Kidney (tissue), 14 donors: ENCODE data around the gene GARRE1. TPM values are rescaled to one million over a fixed set of nuclear protein-coding genes. Genes with fewer than 3 reads are reported as not detected.
"Not testable (repeated sequence)": the region's sequence is repeated elsewhere in the genome, so short reads cannot be mapped to it uniquely, and the experiment has no call there.

ENCODE experiments used
- DNase-seq, 5 donors: peaks; one replicate each; pipeline ENCODE4 v3.0.0-alpha.2; 2013 to 2020
- FAIRE-seq: peaks from 2 replicates; lab custom pipeline; 2012; peaks lifted over from hg19 to GRCh38; lab: Jason Lieb, UNC
- H3K27ac ChIP-seq, 2 donors: one replicate each; pipeline ENCODE4 v1.7.0; 2013; ENCODE audit warnings: low read depth in 2 of 2, low read length in 2 of 2, inconsistent platforms in 1 of 2
- H3K27me3 ChIP-seq: one replicate; pipeline ENCODE4 v1.7.1; 2013; ENCODE audit warnings: low read length, inconsistent platforms; ENCODE audit not compliant: control insufficient read depth, insufficient read depth
- H3K36me3 ChIP-seq, 3 donors: one replicate each; pipeline versions ENCODE4 v1.7.0 to v1.7.1; 2013; ENCODE audit warnings: low read length in 3 of 3, control low read depth in 1 of 3, inconsistent platforms in 1 of 3; ENCODE audit not compliant: insufficient read depth in 3 of 3, control insufficient read depth in 2 of 3
- H3K4me1 ChIP-seq, 3 donors: one replicate each; pipeline versions ENCODE4 v1.7.0 to v1.7.1; 2013; ENCODE audit warnings: low read length in 3 of 3, inconsistent platforms in 1 of 3, low read depth in 1 of 3; ENCODE audit not compliant: control insufficient read depth in 2 of 3, insufficient read depth in 2 of 3
- H3K4me3 ChIP-seq, 3 donors: one replicate each; pipeline versions ENCODE4 v1.7.0 to v1.8.1; 2013; ENCODE audit warnings: low read length in 3 of 3, control low read depth in 1 of 3, inconsistent platforms in 1 of 3
- H3K9ac ChIP-seq, 3 donors: one replicate each; pipeline versions ENCODE4 v1.7.0 to v1.7.1; 2013; ENCODE audit warnings: low read length in 3 of 3, control low read depth in 1 of 3, inconsistent platforms in 1 of 3
- H3K9me3 ChIP-seq, 3 donors: one replicate each; pipeline versions ENCODE4 v1.7.0 to v1.7.1; 2013; ENCODE audit warnings: low read length in 3 of 3, control low read depth in 1 of 3, inconsistent platforms in 1 of 3; ENCODE audit not compliant: control insufficient read depth in 2 of 3, insufficient read depth in 1 of 3
- intact Hi-C: fragments of 100-400 bp; cut with DNase I; formaldehyde crosslinking; loops from one replicate; pipeline ENCODE4 v1.11.1; 2022
- polyA plus RNA-seq: library from polyadenylated mRNA; stranded (reverse); fragments of 350-450 nt; fragmentation: Illumina TruSeq; extraction: RNeasy Lipid Tissue Mini Kit (QIAGEN cat#74804); gene quantifications from one replicate; pipeline ENCODE4 v1.2.3, GENCODE V29; 2014; ENCODE audit warnings: low read depth, low replicate concordance; ENCODE audit not compliant: insufficient read depth
- total RNA-seq: library from RNA; stranded (reverse); fragmentation: NEBNext Ultra II Directional; extraction: Animal tissue kit (Norgen Biotek cat#: 25700); gene quantifications from one replicate; pipeline ENCODE4 v1.2.1, GENCODE V29; 2021
- TF ChIP-seq, protein P1 (sequence below): IDR thresholded peaks from 3 replicates; pipeline ENCODE4 v1.5.1; 2012; ENCODE audit warnings: mild to moderate bottlenecking, moderate library complexity, borderline replicate concordance; ENCODE audit not compliant: insufficient read depth; ENCODE audit errors: extremely low read depth
- donor health status: control.
- donor health status: control.
- donor health status: control.
- donor health status: control.
- donor health status: control.
- donor health status: DM: yes; HTN: yes; CAD: no.
- donor health status: Normal renal cell carcinoma (clear cell type).

The GARRE1 gene
- total and polyA plus RNA-seq, 2 donors from 2014 or later: 5.5 to 37.7 TPM

DNA sequence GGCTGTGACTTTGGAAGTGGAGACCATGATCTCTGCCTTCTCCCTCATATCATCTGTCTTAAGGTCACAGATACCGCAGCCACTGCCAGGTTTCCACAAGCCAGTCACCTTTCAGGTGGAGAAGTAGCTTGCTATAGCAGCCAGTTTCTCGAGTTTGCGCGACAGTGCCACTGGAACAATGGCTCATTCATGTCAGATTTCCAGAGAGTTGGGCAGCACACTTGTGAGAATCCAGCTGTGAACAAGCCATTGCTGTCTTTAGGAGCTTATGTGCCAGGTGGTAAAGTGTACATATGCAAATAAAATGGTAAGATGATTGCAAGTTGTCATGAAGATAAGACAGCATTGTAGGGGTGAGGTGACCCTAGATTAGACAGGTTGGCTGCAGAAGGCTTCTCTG, 22.3 kb downstream of the GARRE1 start:
- TF ChIP-seq, protein P1, sequence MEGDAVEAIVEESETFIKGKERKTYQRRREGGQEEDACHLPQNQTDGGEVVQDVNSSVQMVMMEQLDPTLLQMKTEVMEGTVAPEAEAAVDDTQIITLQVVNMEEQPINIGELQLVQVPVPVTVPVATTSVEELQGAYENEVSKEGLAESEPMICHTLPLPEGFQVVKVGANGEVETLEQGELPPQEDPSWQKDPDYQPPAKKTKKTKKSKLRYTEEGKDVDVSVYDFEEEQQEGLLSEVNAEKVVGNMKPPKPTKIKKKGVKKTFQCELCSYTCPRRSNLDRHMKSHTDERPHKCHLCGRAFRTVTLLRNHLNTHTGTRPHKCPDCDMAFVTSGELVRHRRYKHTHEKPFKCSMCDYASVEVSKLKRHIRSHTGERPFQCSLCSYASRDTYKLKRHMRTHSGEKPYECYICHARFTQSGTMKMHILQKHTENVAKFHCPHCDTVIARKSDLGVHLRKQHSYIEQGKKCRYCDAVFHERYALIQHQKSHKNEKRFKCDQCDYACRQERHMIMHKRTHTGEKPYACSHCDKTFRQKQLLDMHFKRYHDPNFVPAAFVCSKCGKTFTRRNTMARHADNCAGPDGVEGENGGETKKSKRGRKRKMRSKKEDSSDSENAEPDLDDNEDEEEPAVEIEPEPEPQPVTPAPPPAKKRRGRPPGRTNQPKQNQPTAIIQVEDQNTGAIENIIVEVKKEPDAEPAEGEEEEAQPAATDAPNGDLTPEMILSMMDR: no peak
- no peaks in the 10 kb centered on the region for H3K9me3 ChIP-seq
- H3K36me3 ChIP-seq: no peaks in the 10 kb centered on the region
- no peak overlapping the region for H3K4me3 ChIP-seq
- peak in 1 of 5 donors; percentile 36 for DNase-seq
- no peaks in the 10 kb centered on the region for H3K27me3 ChIP-seq
- no peak overlapping the region for H3K9ac ChIP-seq
- intact Hi-C loops: no loop called here
- FAIRE-seq: no peak
- H3K4me1 ChIP-seq: peaks cover 0 to 6% (median 0%) of the 10 kb centered on the region in 3 donors
- no peak overlapping the region for H3K27ac ChIP-seq

DNA sequence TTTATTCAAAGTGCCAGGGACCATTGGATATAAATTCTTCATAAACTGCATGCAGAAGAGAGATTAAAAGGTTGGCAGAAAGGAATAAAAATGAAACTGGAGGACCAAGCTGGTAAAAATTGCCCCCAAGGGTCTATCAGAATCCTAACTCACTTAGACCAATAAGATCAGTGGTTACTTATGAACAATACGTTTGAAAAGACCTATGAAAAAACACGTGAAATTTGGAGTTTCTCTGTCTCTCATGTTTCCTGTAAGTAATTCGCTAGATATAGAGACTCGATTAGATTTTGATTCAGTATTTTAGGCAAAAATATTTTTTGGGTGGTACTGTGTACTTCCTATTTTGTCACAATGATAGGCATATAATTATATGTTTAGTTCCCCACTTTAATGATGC, 22.9 kb downstream of the GARRE1 start:
- DNase-seq: no peak
- intact Hi-C loops: no loop called here
- no peak for FAIRE-seq
- H3K27me3 ChIP-seq: no peaks in the 10 kb centered on the region
- no peak overlapping the region for H3K4me3 ChIP-seq
- TF ChIP-seq, protein P1: no peak
- H3K4me1 ChIP-seq: peaks cover 0 to 4% (median 0%) of the 10 kb centered on the region in 3 donors
- no peaks in the 10 kb centered on the region for H3K36me3 ChIP-seq
- H3K9ac ChIP-seq: no peak overlapping the region
- no peaks in the 10 kb centered on the region for H3K9me3 ChIP-seq
- H3K27ac ChIP-seq: no peak overlapping the region

GRCh38 chr19:34278783-34279182, 24.4 kb downstream of the GARRE1 start:
- no peak for FAIRE-seq
- no peak for DNase-seq
- Histone ChIP-seq H3K27ac (no peak overlapping the region), H3K9ac (no peak overlapping the region), H3K9me3 (no peaks in the 10 kb centered on the region), H3K27me3 (no peaks in the 10 kb centered on the region), H3K4me3 (no peak overlapping the region), H3K4me1 (peaks cover 0 to 6% (median 0%) of the 10 kb centered on the region in 3 donors), H3K36me3 (no peaks in the 10 kb centered on the region)
- intact Hi-C loops: no loop called here
- TF ChIP-seq, protein P1: no peak

DNA sequence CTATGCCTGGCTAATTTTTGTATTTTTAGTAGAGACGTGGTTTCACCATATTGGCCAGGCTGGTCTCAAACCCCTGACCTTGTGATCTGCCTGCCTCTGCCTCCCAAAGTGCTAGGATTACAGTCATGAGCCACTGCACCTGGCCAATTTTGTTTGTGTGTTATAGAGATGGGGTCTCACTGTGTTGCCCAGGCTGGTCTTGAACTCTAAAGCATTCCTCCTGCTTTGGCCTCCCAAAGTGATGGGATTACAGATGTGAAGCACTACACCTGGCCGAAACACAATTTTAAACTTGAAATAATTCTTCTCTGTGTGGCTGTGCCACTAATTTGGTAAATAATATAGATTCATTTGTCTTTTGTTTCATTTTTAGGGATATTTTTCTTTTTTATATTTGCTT, 27.1 kb downstream of the GARRE1 start:
- H3K4me3 ChIP-seq, H3K27me3 ChIP-seq, FAIRE-seq, H3K9me3 ChIP-seq, H3K9ac ChIP-seq, H3K27ac ChIP-seq, intact Hi-C loops, H3K4me1 ChIP-seq, DNase-seq, H3K36me3 ChIP-seq: not testable (repeated sequence)
